ENCODE measurements around the gene IRAK2.

DNA sequence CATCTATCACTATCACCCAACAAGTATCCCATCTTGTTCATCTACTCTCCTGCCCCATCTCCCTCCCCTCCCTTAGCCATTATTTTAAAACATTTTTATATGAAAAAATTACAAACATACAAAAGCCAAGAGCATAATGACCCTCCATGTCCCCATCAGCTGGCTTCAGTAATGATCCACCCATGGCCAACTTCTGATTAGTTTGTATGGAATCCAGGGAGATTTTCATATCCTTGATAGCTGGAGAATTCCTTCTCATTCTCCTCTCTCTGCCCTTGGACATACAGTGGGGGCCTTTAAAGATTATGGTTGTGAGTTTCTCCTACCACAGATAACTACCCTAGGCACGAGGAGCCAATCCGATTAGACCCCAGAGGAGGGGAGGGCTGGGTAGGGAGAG is 40.2 kb downstream of the IRAK2 start:
- TF ChIP-seq, protein P1, sequence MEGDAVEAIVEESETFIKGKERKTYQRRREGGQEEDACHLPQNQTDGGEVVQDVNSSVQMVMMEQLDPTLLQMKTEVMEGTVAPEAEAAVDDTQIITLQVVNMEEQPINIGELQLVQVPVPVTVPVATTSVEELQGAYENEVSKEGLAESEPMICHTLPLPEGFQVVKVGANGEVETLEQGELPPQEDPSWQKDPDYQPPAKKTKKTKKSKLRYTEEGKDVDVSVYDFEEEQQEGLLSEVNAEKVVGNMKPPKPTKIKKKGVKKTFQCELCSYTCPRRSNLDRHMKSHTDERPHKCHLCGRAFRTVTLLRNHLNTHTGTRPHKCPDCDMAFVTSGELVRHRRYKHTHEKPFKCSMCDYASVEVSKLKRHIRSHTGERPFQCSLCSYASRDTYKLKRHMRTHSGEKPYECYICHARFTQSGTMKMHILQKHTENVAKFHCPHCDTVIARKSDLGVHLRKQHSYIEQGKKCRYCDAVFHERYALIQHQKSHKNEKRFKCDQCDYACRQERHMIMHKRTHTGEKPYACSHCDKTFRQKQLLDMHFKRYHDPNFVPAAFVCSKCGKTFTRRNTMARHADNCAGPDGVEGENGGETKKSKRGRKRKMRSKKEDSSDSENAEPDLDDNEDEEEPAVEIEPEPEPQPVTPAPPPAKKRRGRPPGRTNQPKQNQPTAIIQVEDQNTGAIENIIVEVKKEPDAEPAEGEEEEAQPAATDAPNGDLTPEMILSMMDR (IDR thresholded peaks at IDR 0.05) = no peak
- no peak for TF ChIP-seq POLR2A (IDR thresholded peaks at IDR 0.05)
